Hepatic stellate cell (primary cell): ENCODE data around the gene IGHMBP2.
"Not testable (repeated sequence)": the region's sequence is repeated elsewhere in the genome, so short reads cannot be mapped to it uniquely, and the experiment has no call there.

Source experiments
- DNase-seq: peaks from one replicate; pipeline ENCODE4 v3.0.0; 2011; ENCODE audit warnings: low spot score

Gene IGHMBP2

DNA sequence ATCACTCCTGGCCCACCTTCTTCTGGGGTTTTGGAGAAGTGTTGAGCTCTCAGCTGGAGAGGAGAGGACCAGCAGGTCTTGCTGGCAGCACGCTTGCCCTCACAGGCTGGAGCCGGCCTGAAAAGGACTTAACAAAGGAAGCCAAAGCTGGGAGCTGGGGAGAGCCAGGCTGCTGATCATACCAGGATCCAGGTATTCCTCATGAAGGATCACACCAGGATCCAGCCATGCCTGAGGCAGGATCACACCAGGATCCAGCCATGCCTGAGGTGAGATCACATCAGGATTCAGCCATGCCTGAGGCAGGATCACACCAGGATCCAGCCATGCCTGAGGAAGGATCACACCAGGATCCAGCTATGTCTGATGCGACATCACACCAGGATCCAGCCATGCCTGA is 60.1 kb downstream of the IGHMBP2 start:
- DNase-seq: no peak

DNA sequence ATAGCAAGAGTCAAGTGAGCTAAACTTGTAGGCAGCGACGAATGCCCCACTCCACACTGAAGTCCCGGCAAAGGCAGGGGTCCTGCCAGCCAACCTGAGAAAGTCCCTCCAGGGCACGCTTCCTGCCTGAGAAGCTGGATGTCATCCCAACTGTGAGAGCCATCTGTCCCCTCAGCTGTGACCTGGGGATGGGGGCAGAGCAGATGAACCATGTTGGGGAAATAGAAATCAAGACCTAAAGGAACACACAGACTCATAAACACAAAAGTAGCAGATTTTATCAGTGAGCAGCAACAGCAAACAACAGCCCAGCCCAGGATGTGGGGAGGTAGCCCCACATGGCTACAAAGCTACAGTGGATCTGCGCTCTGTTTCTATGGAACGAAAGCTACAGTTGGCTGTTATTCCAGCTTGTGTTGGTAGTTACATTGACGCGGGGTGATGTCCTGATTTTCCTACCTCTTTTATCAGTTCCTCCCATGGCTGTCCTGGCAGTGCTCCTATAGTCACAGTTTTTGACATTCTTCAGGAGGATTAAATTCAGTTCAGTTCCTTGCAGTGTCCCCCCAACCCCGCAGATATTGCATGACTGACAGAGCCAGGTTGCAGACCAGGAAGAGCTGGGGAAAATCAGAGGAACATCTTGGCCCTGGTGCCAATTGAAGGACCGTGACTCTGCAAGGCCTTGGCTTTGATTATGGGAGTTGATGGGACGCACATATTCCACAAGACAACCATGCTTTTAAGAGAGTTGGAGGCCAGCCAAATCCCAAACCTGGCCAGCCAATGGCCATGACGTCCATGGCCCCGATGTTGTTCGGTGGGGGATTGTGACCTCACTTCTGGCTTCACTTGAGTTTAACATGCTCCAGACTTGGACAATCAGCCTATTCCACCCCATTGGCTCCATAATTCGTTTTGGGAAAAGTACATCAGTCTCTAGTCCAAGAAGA is 62.5 kb downstream of the IGHMBP2 start:
- DNase-seq: no peak

DNA sequence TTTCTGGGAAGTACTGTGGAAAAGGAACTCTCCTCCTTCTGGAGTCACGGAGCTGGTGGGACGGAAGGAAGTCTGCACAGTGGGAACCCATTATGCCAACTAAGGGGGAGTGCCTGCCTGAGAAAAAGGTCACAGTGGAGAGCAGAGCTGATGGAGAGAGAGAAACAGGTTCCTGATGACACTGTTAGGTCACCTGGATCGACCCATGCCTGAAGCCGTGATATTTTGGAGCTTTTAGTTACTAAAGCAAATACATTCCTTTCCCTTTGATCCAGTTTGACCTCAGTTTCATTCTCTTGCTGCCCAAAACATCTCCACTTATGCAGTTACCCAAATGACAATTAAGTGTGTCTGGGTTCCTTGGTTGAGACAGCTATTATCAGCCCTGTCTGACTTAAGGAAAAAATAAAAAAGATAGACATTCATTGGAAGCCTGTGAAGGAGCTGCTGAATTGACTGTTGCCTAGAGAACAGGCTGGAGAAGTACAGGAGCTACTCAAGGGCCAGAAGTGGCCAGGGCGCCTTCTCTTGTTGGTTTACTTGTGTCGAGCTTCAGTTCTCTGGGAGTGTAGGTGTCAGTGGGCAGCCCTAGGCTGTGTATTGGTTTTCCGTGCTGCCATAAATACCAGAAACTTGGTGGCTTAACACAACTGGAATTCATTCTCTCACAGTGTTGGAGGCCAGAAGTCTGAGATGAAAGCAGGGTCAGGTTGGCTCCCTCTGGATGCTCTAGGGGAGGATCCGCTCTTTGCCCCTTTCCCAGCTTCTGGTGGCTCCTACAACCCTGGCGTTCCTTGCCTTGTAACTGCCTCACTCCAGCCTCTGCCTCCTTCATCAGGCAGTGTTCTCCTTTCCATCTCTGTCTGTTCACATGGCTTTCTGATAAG is 63.4 kb downstream of the IGHMBP2 start:
- no peak for DNase-seq

DNA sequence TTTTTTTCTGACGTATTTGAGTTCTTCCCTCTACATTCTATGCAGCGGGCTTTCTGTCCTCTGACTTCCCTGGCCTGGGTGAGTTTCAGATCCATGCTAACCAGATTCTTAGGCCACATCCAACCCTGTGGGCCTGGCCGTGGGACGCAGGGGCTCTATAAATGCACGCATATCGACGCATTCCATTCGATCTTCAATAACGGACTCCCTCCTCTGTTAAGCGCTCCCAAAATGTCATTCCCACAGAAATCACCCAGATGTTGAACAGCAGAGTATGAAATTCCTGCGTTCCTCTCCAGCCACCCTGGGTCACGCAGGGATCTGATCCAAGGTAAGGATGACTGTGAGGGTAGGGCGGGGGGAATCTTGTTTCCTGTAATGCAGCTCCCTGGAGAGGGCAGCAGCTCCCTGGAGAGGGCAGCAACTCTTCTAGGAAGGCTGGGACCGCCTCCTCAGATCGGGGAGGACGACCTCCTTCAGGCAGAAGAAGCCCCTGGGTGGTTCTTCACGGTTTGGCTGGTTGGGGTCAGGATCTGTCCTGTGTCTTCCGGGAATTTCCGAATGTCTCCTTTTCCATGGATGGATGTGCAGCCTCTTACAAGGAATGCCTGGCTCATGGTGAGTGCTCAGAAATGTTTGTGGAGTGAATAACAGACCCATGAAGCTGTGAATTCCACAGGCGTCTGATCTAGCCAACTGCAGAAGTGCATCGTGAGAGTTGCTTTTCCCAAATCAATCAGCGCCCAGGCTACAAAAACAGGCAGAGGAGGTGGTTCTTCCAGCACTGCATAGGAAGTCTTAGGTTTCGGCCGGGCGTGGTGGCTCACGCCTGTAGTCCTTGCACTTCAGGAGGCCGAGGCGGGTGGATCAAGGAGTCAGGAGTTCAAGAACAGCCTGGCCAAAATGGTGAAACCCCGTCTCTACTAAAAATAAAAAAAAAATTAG is 64.9 kb downstream of the IGHMBP2 start:
- DNase-seq: no peak

DNA sequence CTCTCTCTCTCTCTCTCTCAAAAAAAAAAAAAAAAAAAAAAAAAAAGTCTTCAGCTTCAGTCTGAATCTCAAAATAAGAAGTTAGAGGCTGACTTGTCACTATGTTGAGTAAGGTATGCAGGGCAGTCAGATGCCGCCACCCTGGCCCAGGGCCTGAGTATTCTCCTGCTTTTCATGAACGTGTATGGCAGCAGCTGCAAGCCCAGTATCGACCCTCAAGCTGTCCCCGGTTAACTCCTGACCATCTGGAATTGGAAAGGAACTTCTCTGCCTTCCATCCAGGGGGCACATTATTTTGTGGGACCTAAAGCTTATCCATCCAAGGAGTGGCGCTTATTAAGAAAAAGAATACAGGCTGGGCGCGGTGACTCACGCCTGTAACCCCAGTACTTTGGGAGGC is 65.7 kb downstream of the IGHMBP2 start:
- DNase-seq: no peak

DNA sequence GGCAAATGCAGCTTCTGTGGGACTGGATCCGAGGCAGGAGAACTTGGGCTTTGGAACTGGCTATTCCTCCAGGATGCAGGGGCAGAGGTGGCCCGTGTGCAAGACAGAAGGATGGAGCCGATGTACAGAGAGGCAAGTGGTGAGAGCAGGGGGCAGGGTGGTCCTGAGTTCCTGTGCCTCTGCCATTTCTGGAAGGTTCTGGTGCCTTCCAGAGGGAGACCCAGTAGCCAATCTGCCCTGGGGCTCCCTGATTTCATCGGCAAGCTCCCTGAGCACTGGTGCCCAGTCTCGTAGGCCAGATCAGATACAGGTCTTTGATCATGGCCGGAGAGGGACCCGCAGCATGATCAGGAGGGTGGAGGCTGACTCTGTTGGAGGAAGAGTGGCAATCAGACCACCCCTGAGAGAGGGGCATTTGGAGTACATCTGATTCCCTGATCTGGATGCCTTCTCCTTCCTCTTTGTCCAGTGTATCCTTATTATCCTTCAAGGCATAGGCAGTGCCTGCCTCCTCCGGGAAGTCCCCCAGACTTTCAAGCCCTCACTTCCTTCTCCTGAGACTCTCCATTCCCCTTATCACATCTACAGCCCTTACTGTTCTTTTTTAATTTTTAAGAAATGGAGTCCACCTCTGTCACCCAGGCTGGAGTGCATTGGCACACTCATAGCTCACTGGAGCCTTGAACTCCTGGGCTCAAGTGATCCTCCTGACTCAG is 67.4 kb downstream of the IGHMBP2 start:
- DNase-seq: no peak

DNA sequence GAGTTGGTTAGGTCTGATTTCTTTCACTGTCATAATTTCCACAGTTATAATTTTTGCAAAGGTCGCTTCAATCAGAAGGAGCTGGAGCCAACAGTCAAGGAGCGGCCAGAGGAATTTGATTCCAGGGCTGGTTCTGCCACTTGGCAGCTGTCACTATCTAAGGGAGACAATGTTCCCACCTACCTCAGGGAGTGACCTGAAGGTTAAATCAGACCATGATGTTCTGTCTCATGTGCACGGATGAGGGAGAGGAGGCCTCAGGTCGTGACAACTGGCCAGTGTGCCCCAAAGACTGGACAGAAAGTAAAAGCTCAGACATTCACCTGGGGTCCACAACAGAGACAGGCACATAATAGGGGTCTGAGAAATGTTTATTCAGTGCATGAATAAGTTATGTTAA is 69.5 kb downstream of the IGHMBP2 start:
- no peak for DNase-seq

DNA sequence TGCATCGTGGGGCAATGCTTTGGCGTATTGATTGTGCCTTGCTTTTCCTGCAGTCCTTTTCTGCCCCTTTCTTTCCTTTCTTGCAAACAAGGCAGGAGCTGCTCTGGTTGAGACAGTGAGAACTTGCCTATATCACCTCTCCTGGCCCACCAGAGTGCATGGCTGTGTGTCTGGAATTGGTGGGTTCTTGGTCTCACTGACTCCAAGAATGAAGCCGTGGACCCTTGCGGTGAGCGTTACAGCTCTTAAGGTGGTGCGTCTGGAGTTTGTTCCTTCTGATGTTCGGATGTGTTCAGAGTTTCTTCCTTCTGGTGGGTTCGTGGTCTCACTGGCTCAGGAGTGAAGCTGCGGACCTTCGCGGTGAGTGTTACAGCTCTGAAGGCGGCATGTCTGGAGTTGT is 70.0 kb downstream of the IGHMBP2 start:
- DNase-seq: not testable (repeated sequence)

DNA sequence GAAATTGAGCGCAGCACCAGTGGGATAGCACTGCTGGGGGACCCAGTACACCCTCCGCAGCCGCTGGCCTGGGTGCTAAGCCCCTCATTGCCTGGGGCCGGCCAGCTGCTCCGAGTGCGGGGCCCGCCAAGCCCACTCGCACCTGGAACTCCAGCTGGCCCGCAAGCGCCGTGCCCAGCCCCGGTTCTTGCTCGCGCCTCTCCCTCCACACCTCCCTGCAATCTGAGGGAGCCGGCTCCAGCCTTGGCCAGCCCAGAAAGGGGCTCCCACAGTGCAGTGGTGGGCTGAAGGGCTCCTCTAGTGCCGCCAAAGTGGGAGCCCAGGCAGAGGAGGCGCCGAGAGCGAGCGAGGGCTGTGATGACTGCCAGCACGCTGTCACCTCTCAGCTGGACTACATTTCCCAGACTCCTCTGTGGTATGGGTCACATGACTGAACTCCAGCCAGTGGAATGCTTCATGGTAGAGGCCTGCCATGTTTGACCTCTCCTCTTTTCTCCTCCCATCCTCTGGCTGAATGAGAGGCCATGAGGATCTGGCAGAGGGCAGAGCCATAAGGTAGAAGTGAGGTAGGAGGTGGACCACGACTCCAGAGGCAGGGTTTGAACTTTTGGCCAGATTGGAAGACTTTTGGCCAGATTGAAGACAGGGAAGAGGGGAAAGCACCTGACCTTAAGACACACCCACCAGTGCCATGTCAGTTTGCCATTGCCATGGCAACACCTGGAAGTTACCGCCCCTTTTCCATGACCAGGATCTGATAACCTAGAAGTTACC is 70.9 kb downstream of the IGHMBP2 start:
- no peak for DNase-seq

DNA sequence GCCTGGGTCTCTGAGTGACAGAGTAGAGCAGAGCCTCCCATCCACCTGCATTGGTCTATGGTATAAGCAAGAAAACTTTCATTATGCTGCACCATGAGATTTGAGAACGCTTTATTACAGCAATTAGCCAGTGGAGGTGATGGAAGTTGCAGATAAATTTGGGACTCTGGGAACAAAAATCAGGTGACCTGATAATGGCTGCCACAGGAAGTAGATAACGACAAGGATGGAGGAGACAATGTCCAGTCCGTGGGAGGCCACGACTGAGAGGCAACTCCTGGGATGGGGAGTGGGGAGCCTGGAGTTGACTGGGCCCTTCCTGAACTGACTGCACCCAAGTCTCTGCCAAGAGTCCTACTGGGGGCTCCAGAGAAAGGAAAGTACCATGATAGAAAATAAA is 72.4 kb downstream of the IGHMBP2 start:
- no peak for DNase-seq

DNA sequence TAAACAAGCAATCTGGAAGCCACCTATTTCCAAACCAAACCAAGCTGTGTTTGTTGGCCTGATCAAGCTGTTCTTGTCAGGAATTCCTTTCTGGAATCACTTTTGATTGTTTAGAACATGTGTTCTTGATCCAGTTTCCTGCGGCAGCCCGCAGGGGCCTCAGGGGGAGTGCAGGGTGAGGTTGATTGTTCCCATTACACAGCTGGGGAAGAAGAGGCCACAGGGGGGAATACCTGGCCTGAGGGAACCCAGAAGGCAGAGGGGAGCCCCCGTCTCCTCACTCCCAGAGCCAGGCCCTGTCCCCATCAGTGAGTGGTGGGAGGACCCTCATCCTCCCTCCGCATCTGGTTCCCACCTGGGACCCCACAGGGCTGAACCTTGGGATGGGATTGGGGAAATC is 72.9 kb downstream of the IGHMBP2 start:
- DNase-seq: no peak

DNA sequence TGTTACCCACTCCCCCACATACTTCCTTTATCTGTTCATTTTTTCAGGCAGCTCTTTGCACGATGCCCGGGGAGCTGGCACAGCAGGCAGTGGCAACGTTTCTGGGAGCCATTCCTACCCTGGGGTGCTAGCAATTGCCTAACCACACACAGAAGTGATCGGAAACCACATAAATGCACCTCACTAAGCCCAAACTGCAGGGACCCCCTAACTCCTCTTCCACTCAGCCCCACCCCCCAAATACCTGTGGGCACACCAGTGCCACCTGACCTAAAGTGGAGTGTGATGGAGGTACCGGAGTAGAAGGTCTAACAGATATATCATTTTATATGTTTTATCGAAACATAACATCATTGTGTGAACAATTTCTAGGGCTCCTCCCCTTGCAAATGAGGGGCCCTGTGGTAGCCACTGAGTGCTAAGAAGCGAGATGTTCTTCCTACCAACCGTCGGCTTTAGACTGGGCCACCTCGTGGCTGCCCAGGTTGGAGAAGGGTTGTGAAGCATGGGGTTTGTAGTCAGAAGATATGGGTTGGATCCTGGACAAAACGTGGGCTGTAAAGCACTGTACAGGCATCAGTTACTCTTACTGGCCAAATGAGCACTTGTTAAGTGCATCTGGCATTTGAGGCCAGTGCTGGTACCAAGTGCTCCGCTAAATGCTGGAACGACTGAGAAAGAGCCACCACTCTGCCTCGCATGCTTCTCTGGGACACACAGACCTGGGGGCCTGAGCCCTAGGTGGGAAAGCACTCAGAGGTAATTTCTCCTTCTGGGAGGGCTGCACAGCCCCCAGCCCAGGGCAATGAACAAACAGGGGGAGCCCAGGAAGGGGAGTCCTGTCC is 74.3 kb downstream of the IGHMBP2 start:
- DNase-seq: no peak

DNA sequence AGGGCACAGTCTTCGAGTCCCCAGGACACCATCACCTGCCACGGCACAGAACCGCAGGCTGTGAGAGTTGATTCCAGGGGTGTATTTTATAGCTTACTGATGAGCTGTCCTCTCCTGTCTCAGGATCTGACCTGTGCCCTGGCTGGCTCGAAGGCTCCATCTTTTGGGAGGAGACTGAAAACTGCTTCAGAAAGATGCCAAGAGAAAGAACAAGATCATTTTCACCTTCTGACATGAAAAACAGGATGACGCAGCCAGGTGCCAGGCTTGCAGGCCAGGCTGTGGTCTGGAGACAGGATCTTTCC is 74.9 kb downstream of the IGHMBP2 start:
- no peak for DNase-seq

DNA sequence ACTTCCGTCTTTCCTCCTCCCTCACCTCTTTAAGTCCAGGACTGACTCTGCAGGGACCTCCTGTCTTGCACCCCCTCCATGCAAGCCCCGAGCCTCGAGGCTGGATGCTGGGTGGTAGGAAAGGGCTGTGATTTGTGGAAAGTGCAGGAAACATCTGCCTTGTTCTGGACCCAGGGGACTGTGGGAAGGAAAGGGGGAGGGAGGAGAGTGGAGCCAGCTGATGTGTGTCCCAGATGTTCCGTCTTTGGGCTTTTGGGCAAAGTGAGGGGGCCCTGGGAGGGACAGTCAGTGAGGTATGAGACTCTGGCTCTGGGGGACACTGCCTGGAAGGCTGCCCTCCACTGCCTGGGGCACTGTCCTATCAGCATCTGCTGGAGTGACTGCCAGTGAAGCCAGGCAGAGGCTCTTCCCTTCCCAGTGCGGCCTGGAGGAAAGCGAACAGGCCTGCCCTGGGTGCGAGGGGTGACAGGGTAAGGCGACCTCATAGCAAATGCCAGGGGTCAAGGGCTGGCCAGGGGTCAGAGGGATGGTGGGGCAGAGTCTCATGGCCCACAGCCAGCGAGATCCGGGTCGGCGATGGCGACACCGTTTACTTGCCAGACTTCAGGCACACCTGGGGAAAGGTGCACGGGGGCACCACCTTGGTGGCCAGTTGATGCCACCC is 75.4 kb downstream of the IGHMBP2 start:
- DNase-seq: no peak

DNA sequence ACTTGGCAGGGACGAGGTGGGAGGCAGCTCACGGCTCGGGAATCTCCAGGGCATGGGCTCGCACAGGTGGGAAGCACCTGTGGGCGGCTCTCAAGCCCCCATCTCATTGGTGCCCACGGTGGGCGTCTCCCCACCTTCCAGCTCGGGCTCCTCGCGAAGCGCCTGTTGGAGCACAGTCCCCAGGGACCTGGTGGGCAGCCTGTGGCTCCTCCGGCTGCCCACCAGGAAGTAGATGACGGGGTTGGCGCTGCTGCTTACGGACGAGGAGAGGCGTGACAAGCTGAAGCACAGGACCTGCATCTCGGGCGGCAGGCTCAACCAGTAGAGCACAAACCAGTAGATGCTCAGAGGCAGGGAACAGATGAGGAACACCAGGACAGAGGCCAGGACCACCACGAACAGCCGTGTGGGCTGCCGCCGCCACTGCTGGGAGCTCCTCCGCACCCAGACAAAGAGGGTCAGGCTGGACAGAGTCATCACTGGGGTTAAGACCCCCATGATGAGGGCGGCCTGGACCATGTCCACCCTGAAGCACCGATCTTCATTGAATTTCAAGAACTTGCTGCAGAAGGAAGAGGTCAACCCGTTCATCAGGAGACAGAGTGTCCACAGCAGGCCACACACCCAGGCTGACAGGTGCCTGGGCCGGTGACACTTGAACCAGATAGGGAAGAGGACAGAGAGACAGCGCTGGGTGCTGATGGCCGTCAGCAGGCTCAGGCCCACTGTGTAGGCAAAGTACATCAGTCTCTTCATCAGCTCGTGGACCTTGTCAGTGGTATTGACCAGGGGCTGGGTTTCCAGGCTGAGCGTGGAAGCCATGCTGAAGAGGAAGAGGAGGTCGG is 76.5 kb downstream of the IGHMBP2 start:
- no peak for DNase-seq

DNA sequence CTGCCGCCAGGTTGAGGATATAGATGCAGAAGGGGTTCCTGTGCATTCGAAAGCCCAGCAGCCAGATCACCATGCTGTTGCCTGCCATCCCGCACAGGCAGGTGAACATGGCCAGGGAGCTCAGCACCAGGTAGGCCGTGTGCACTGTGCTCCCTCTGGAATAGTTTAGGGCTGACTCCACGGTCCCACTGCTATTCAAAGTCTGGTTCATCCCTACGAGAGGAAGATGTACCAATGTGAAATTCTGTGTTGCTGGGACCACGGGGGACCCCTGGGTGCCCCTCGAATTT is 77.0 kb downstream of the IGHMBP2 start, which contains the start of gene MRGPRD:
Gene MRGPRD, minus strand, starts transcription at position 211 of the 290 bp plus-strand sequence. Its CDS starts 0 bp downstream, at position 211.
- DNase-seq: no peak

DNA sequence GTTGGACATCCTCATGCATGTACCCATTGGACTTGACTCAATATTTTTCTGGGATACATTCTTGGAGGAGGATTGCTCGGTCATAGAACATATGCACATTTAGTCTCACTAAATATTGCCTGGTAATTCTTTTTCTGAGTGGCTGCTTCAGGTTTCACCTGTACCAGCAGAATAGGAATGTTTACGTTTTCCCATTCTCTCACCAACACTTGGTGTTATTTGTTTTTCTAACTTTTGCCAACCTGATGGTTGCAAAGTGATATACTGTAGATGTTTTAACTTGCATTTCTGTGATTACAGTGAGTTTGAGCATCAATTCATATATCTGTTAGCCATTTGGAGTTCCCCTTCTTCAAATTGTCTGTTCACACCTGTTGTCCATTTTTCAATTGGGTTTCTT is 78.4 kb downstream of the IGHMBP2 start:
- no peak for DNase-seq

DNA sequence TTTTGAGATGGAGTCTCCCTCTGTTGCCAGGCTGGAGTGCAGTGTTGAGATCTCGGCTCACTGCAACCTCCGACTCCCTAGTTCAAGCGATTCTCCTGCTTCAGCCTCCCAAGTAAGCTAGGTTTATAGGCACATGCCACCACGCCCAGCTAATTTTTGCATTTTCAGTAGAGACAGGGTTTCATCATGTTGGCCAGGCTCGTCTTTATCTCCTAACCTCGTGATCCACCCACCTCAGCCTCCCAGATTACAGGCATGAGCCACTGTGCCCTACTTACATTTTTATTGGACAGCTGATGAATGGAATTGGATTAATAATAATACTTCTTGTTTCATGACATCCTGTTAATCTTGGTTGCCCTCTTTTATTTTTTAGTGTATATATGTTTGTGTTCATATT is 80.1 kb downstream of the IGHMBP2 start:
- no peak for DNase-seq
